H1 (cell line): Measurements from ENCODE around the gene STXBP4. TPM values are rescaled to one million over a fixed set of nuclear protein-coding genes. Genes with fewer than 3 reads are reported as not detected.

Experiments used
- CTCF ChIA-PET: fragments of 300-600 bp; sonication (Branson Sonifier 250); formaldehyde crosslinking; loops from one replicate; lab custom pipeline; 2021; ENCODE audit not compliant: partially characterized antibody; lab: Charles Lee
- POLR2A ChIA-PET: fragments of 300-600 bp; sonication (Branson Sonifier 250); formaldehyde crosslinking; loops from one replicate; lab custom pipeline; 2021; ENCODE audit warnings: inconsistent platforms; ENCODE audit not compliant: partially characterized antibody; lab: Charles Lee
- DNase-seq, 2 experiments: peaks; one replicate each; pipeline versions ENCODE4 v3.0.0 to v3.0.0-alpha.2; 2010 to 2022; ENCODE audit warnings: low spot score in 2 of 2, low read depth in 1 of 2, mixed read lengths in 1 of 2
- FAIRE-seq: peaks from 2 replicates; lab custom pipeline; 2011; peaks lifted over from hg19 to GRCh38; lab: Jason Lieb, UNC
- H2AFZ ChIP-seq: 2 replicates; pipeline ENCODE4 v1.8.1; 2012; ENCODE audit warnings: low read length, inconsistent platforms
- H2AK5ac ChIP-seq: 2 replicates; pipeline ENCODE4 v1.6.1; 2013; ENCODE audit warnings: low read depth, low read length
- H2BK120ac ChIP-seq: replicated peaks from 2 replicates; pipeline ENCODE3; 2013; ENCODE audit warnings: low read depth, low read length, inconsistent platforms
- H2BK12ac ChIP-seq: 2 replicates; pipeline ENCODE4 v1.6.1; 2013; ENCODE audit warnings: low read depth, low read length
- H2BK15ac ChIP-seq: 2 replicates; pipeline ENCODE4 v1.6.1; 2013; ENCODE audit warnings: low read length
- H2BK20ac ChIP-seq: 2 replicates; pipeline ENCODE4 v1.6.1; 2013; ENCODE audit warnings: low read length
- H2BK5ac ChIP-seq: 2 replicates; pipeline ENCODE4 v1.6.1; 2013; ENCODE audit warnings: low read depth, low read length
- H3K14ac ChIP-seq: 2 replicates; pipeline ENCODE4 v1.6.1; 2013; ENCODE audit warnings: inconsistent platforms; ENCODE audit not compliant: insufficient read length
- H3K18ac ChIP-seq: 2 replicates; pipeline ENCODE4 v1.6.1; 2013; ENCODE audit warnings: low read length; ENCODE audit errors: extremely low read depth
- H3K23ac ChIP-seq: 2 replicates; pipeline ENCODE4 v1.6.1; 2013; ENCODE audit warnings: inconsistent platforms; ENCODE audit not compliant: insufficient read length
- H3K23me2 ChIP-seq: 2 replicates; pipeline ENCODE4 v1.6.1; 2013; ENCODE audit warnings: low read depth, low read length
- H3K27ac ChIP-seq: 2 replicates; pipeline ENCODE4 v1.6.1; 2011; ENCODE audit warnings: low read depth, low read length, inconsistent platforms
- H3K27me3 ChIP-seq, 4 experiments: replicated peaks in 1 of 4; 1 replicate in 1 of 4; 2 replicates in 3 of 4; pipeline versions ENCODE4 v1.6.1 to v1.8.1; 2011 to 2013; ENCODE audit warnings: low read length in 3 of 4, mild to moderate bottlenecking in 3 of 4, inconsistent platforms in 2 of 4, mixed read lengths in 2 of 4, moderate library complexity in 1 of 4; ENCODE audit not compliant: control insufficient read depth in 3 of 4, insufficient read depth in 3 of 4; ENCODE audit errors: extremely low read depth in 1 of 4
- H3K36me3 ChIP-seq, 4 experiments: 2 replicates each; pipeline versions ENCODE4 v1.6.1 to v1.8.1; 2011 to 2013; ENCODE audit warnings: mild to moderate bottlenecking in 4 of 4, low read length in 3 of 4, moderate library complexity in 2 of 4, control low read depth in 1 of 4, inconsistent platforms in 1 of 4; ENCODE audit not compliant: insufficient read depth in 4 of 4, control insufficient read depth in 2 of 4
- H3K4ac ChIP-seq: replicated peaks from 2 replicates; pipeline ENCODE3; 2013; ENCODE audit warnings: low read length, low read depth, mixed read lengths, inconsistent platforms; ENCODE audit not compliant: insufficient read length
- H3K4me1 ChIP-seq, 4 experiments: replicated peaks in 1 of 4; 1 replicate in 1 of 4; 2 replicates in 3 of 4; pipeline versions ENCODE4 v1.6.1 to v1.8.1; 2011 to 2013; ENCODE audit warnings: low read length in 3 of 4, inconsistent platforms in 2 of 4, mixed read lengths in 1 of 4; ENCODE audit not compliant: insufficient read depth in 4 of 4, control insufficient read depth in 3 of 4
- H3K4me2 ChIP-seq, 2 experiments: 2 replicates each; pipeline versions ENCODE4 v1.6.1 to v1.8.1; 2011 to 2013; ENCODE audit warnings: low read depth in 2 of 2, low read length in 2 of 2, control low read depth in 1 of 2, inconsistent platforms in 1 of 2, mild to moderate bottlenecking in 1 of 2; ENCODE audit not compliant: insufficient read depth in 1 of 2
- H3K4me3 ChIP-seq, 4 experiments: fragments of 200-600, 300-600 bp in 1 of 4; sonication (generic), shearing (Covaris generic), sonication (Bioruptor Twin) in 1 of 4; 2 replicates each; pipeline versions ENCODE4 v1.5.1 to v1.8.1; 2011 to 2016; ENCODE audit warnings: low read length in 4 of 4, low read depth in 3 of 4, control low read depth in 2 of 4, inconsistent platforms in 2 of 4, mild to moderate bottlenecking in 2 of 4, mixed read lengths in 1 of 4, moderate library complexity in 1 of 4; ENCODE audit not compliant: insufficient read depth in 2 of 4; ENCODE audit errors: extremely low read depth in 1 of 4
- H3K56ac ChIP-seq: replicated peaks from 2 replicates; pipeline ENCODE3; 2013; ENCODE audit warnings: low read depth, mild to moderate bottlenecking, mixed read lengths, low read length, inconsistent platforms; ENCODE audit not compliant: insufficient read length
- H3K79me1 ChIP-seq: 2 replicates; pipeline ENCODE4 v1.6.1; 2013; ENCODE audit warnings: low read depth, low read length, control low read depth
- H3K79me2 ChIP-seq, 2 experiments: 2 replicates each; pipeline versions ENCODE4 v1.6.1 to v1.8.1; 2012 to 2013; ENCODE audit warnings: low read length in 2 of 2, mild to moderate bottlenecking in 2 of 2, inconsistent platforms in 1 of 2; ENCODE audit not compliant: insufficient read depth in 2 of 2, control insufficient read depth in 1 of 2
- H3K9ac ChIP-seq, 4 experiments: replicated peaks in 1 of 4; 1 replicate in 1 of 4; 2 replicates in 3 of 4; pipeline versions ENCODE4 v1.6.1 to v1.8.1; 2011 to 2013; ENCODE audit warnings: low read depth in 3 of 4, low read length in 3 of 4, control low read depth in 2 of 4, mild to moderate bottlenecking in 2 of 4, moderate library complexity in 2 of 4, inconsistent platforms in 1 of 4; ENCODE audit errors: extremely low read depth in 1 of 4
- H3K9me3 ChIP-seq, 2 experiments: 2 replicates each; pipeline versions ENCODE4 v1.6.1 to v1.8.1; 2012 to 2013; ENCODE audit warnings: mild to moderate bottlenecking in 2 of 2, moderate library complexity in 2 of 2, control low read depth in 1 of 2, inconsistent platforms in 1 of 2, low read depth in 1 of 2, low read length in 1 of 2, mixed read lengths in 1 of 2; ENCODE audit not compliant: insufficient read depth in 2 of 2
- H4K20me1 ChIP-seq, 2 experiments: replicated peaks in 1 of 2; 2 replicates each; pipeline versions ENCODE3 to v1.8.1; 2011 to 2013; ENCODE audit warnings: inconsistent platforms in 2 of 2, low read length in 2 of 2, mild to moderate bottlenecking in 1 of 2; ENCODE audit not compliant: insufficient read depth in 2 of 2, control insufficient read depth in 1 of 2
- H4K5ac ChIP-seq: 2 replicates; pipeline ENCODE4 v1.6.1; 2013; ENCODE audit warnings: low read length, low read depth, mixed read lengths, inconsistent platforms; ENCODE audit not compliant: insufficient read length
- H4K8ac ChIP-seq: 2 replicates; pipeline ENCODE4 v1.8.0; 2013; ENCODE audit warnings: mild to moderate bottlenecking, moderate library complexity, low read length, inconsistent platforms; ENCODE audit not compliant: insufficient read depth; ENCODE audit errors: extremely low read depth
- H4K91ac ChIP-seq: replicated peaks from 2 replicates; pipeline ENCODE3; 2013; ENCODE audit warnings: low read length, mixed read lengths, inconsistent platforms; ENCODE audit not compliant: insufficient read length
- BRCA1 ChIP-seq: IDR thresholded peaks from 2 replicates; pipeline ENCODE4 v1.6.1; 2012; ENCODE audit warnings: low read depth, low read length, improper control_type of control experiment
- CREB1 ChIP-seq: IDR thresholded peaks from 2 replicates; pipeline ENCODE4 v1.6.1; 2012; ENCODE audit warnings: inconsistent platforms
- CTCF ChIP-seq, 3 experiments: IDR thresholded peaks; 1 replicate in 2 of 3; 2 replicates in 1 of 3; pipeline versions ENCODE4 v1.5.1 to v1.6.1; 2011; ENCODE audit warnings: low read length in 3 of 3, mild to moderate bottlenecking in 3 of 3, inconsistent platforms in 2 of 3, low read depth in 1 of 3, moderate library complexity in 1 of 3; ENCODE audit not compliant: insufficient read depth in 1 of 3; ENCODE audit errors: control extremely low read depth in 1 of 3
- PHF8 ChIP-seq: fragments of 200-600 bp; sonication (generic); conservative IDR thresholded peaks from 2 replicates; pipeline ENCODE4 v1.7.1; 2012; ENCODE audit warnings: low read depth, mild to moderate bottlenecking, inconsistent platforms, low read length, moderate library complexity
- TAF7 ChIP-seq: optimal IDR thresholded peaks from 2 replicates; pipeline ENCODE3; 2011; ENCODE audit warnings: low read depth, mild to moderate bottlenecking, inconsistent platforms, low read length, moderate library complexity, borderline replicate concordance
- WGBS, 2 experiments: shearing (Covaris generic) in 1 of 2; methylation state at CpG; one replicate each; pipeline versions ENCODE4 v1.1.6 to v1.1.7; 2013 to 2015; ENCODE audit warnings: low lambda C conversion rate in 2 of 2, mixed read lengths in 2 of 2, inconsistent platforms in 1 of 2, low coverage in 1 of 2, missing lambda C conversion rate in 1 of 2; ENCODE audit not compliant: insufficient replicate concordance in 2 of 2, insufficient coverage in 1 of 2, insufficient read length in 1 of 2; ENCODE audit errors: extremely low coverage in 1 of 2, missing lambda C conversion rate in 1 of 2; 5-methylcytosine and 5-hydroxymethylcytosine counted together
- polyA plus RNA-seq, 7 experiments: library from polyadenylated mRNA; depleted of rRNA in 3 of 7; stranded (reverse) in 5 of 7; unstranded in 2 of 7; fragments of >200 nt in 5 of 7; fragments of 200-250 nt in 2 of 7; gene quantifications; 1 replicate in 5 of 7; 2 replicates in 1 of 7; 4 replicates in 1 of 7; pipeline versions ENCODE4 v1.2.1 to v1.2.3, GENCODE V29; 2011 to 2013; ENCODE audit warnings: missing spikeins in 2 of 7, mixed read lengths in 2 of 7
- total RNA-seq: library from RNA; stranded (reverse); fragmentation: NEBNext Ultra II Directional; extraction: Animal tissue kit (Norgen Biotek cat#: 25700); gene quantifications from 2 replicates; pipeline ENCODE4 v1.2.1, GENCODE V29; 2021

Gene STXBP4
- total and polyA plus RNA-seq, 2 of the 8 experiments (the other 6 are each of a cell fraction or from before 2014, with no cell fraction given) = 3.2 to 18.5 TPM

- no peak overlapping the region for H4K91ac ChIP-seq
- DNase-seq = no peak
Measured at GRCh38 chr17:54948380-54948779, 20.2 kb upstream of the STXBP4 start.

More at GRCh38 chr17:54948380-54948779, 20.2 kb upstream of the STXBP4 start:
- no peaks in the 10 kb centered on the region for H3K79me1 ChIP-seq
- no peak overlapping the region for H2BK15ac ChIP-seq
- H3K4me1 ChIP-seq = no peaks in the 10 kb centered on the region
- no peak overlapping the region for H3K14ac ChIP-seq
- no peak overlapping the region for H3K27ac ChIP-seq
- H3K23ac ChIP-seq = no peak overlapping the region
- no peak overlapping the region for H2BK20ac ChIP-seq
- H4K20me1 ChIP-seq = peaks cover 0 to 3% of the 10 kb centered on the region in 2 experiments
- H3K36me3 ChIP-seq = peaks cover 18 to 60% (median 45%) of the 10 kb centered on the region in 4 experiments
- POLR2A ChIA-PET = no interaction called here
- H3K18ac ChIP-seq = no peak overlapping the region
- H3K4ac ChIP-seq = no peak overlapping the region
- H3K23me2 ChIP-seq = no peaks in the 10 kb centered on the region
- H2AK5ac ChIP-seq = no peak overlapping the region
- no peak overlapping the region for H3K4me3 ChIP-seq
- no peaks in the 10 kb centered on the region for H3K9me3 ChIP-seq
- CTCF ChIA-PET = no interaction called here
- H3K56ac ChIP-seq = no peak overlapping the region
- H4K5ac ChIP-seq = no peak overlapping the region
- H2BK12ac ChIP-seq = no peak overlapping the region
- peaks cover 0 to 2% (median 0%) of the 10 kb centered on the region in 4 experiments; a peak in 1 of 7 replicates for H3K27me3 ChIP-seq
- H2BK120ac ChIP-seq = no peak overlapping the region
- 82% methylated on average over 5 of the region's 5 CpGs; no CpG with 5 or more reads in 1 of the 2 experiments for WGBS, 2 experiments
- TF ChIP-seq CREB1 = no peak
- no peak for TF ChIP-seq CTCF (IDR thresholded peaks at IDR 0.05; ENCODE audit: control extremely low read depth in 1 of 3, insufficient read depth in 1 of 3, low read depth in 1 of 3, low read length in 3 of 3)
- no peak for TF ChIP-seq TAF7
- TF ChIP-seq BRCA1 = no peak
- TF ChIP-seq PHF8 = no peak
- TF ChIP-seq, all 59 proteins: peak for 0
- no peak overlapping the region for H4K8ac ChIP-seq
- no peak for FAIRE-seq
- H2AFZ ChIP-seq = no peak overlapping the region
- no peak overlapping the region for H3K9ac ChIP-seq
- no peaks in the 10 kb centered on the region for H3K79me2 ChIP-seq
- no peak overlapping the region for H3K4me2 ChIP-seq
- no peak overlapping the region for H2BK5ac ChIP-seq
